ENCODE data around the gene INSRR. TPM values are rescaled to one million over a fixed set of nuclear protein-coding genes. Genes with fewer than 3 reads are reported as not detected.

The INSRR gene
- total and polyA plus RNA-seq, 9 of the 15 experiments (the other 6 are each of a cell fraction or from before 2014, with no cell fraction given): 0.03 to 0.18 (median 0.06) TPM; not detected in 3

- TF ChIP-seq CHD7 (IDR thresholded peaks at IDR 0.05; ENCODE audit: low read depth, low read length) (no peak), XRCC5 (IDR thresholded peaks at IDR 0.05; ENCODE audit: low read depth, low read length) (no peak), ZNF764 (CRISPR knock-in tag; IDR thresholded peaks at IDR 0.05; ENCODE audit: low read depth) (no peak), NONO (IDR thresholded peaks at IDR 0.05; ENCODE audit: low read depth in 2 of 2, low read length in 1 of 2) (no peak), KAT7 (CRISPR knock-in tag; IDR thresholded peaks at IDR 0.05; ENCODE audit: borderline replicate concordance) (0 out of 2 replicates have a peak, but pooled peaks have one; percentile 32), MXD1 (CRISPR knock-in tag; IDR thresholded peaks at IDR 0.05; ENCODE audit: borderline replicate concordance, poor library complexity, severe bottlenecking) (peak; percentile 55), JUN (IDR thresholded peaks at IDR 0.05; ENCODE audit: borderline replicate concordance, low read depth, low read length) (no peak), JUN (CRISPR knock-in tag; IDR thresholded peaks at IDR 0.05; ENCODE audit: borderline replicate concordance) (no peak), ZNF436 (CRISPR knock-in tag; IDR thresholded peaks at IDR 0.05) (no peak), ZNF280A (IDR thresholded peaks at IDR 0.05; ENCODE audit: low read depth, partially characterized antibody) (no peak)
These were observed 1.9 kb upstream of the INSRR start, which contains the start of gene NTRK1 (continued) for GRCh38 chr1:156860628-156861423.

Measured in K562 (cell line).